ENCODE results near the gene CAVIN3.

CAVIN3 gene, protein sequence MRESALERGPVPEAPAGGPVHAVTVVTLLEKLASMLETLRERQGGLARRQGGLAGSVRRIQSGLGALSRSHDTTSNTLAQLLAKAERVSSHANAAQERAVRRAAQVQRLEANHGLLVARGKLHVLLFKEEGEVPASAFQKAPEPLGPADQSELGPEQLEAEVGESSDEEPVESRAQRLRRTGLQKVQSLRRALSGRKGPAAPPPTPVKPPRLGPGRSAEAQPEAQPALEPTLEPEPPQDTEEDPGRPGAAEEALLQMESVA

DNA sequence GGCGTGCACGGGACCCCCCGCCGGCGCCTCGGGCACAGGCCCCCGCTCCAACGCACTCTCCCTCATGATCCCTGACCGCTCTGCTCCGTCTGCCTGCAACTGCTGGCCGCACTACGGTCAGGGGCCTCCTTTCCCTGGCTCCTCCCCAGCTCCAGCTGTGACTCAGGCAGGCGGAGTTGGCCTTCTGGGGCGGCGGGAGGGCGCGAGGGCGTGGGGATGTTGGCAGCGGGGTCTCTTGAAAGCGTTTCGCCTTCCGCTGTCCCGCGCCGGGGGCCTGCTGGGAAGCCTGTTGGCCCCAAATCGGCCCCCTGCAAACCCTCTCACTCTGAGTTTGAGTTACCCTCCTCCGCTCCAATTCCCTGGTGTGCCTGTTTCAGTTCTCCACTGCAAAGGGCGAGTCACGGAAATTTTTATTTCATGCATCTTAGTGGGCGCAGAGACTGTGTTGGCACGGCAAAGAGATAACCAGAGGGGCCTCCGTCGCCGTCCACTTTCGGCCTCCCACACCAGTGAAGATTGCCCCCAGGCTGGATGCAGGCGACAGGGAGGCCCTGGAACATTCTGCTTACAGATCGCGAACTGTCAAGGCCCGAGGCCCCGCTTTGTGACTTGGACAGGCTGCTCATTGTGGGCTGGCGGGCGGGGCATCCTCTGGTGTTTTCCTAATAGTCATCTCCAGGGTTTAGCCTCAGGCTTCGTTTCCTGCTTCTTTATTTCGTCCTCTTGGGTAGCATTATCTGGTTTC lies at the start of gene CAVIN3:
CAVIN3 (minus strand) TSS at position 91 of the 745 bp plus-strand sequence; CDS start at position 66, 25 bp downstream.
- peak; percentile 83 for DNase-seq (ENCODE audit: low read depth, low spot score)

DNA sequence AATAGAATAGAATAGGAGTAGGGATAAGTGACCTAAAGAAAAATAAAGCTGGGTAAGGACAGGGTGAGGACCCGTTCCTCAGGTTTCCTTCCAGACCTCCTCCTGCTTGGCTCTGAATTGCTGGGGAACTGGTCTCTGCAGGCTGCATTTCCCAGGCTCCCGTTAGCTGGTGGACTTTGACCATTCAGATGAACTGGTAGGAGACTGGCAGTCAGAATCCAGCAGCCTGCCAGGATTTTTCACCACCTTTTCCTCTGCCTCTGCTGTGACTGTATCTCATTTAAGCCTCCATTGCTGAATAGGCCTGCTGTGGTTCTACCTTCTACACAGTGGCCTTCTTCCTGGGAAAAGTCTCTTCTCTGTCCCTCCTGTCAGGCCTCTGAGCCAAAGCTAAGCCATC lies 45.4 kb upstream of the CAVIN3 start:
- DNase-seq (ENCODE audit: low read depth, low spot score) = no peak

DNA sequence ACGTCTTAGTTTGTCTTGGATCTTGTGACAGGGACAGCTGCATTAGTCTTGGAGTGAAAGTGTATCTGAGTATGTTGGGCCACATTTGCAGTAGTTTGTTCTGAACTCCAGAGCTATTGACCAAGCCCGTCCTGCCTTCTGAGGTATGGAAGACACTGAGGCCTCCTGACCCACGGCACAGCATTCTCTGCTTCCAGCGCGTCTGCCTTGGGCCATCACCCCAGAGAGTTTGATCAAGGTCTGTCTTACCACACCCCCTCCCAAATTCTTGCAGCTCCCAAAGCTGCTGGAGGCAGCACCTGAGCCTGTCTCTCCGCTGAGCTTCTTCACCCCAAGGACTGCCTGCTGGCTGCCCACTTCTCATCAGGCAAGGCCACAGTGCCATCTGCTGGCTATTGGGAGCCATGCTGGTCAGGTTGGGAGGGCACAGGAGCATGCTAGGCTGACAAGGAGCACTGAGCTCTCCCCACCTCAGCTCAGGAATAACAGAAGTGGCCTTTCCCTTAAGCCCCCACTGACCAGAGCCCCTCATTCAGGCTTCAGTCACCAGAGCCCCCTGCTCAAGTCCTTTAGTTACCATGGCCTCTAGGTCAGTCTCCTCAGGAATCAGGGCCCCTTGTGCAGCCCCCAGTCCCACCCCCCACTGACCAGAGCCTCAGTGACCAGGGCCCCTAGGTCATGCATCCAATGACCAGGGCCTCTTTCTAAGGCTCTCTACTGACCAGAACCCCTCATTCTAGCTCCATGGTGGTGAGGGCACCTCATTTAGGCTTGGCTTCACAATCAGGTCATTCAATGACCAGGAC lies 42.8 kb upstream of the CAVIN3 start:
- peak; percentile 87 for DNase-seq (ENCODE audit: low read depth, low spot score)

DNA sequence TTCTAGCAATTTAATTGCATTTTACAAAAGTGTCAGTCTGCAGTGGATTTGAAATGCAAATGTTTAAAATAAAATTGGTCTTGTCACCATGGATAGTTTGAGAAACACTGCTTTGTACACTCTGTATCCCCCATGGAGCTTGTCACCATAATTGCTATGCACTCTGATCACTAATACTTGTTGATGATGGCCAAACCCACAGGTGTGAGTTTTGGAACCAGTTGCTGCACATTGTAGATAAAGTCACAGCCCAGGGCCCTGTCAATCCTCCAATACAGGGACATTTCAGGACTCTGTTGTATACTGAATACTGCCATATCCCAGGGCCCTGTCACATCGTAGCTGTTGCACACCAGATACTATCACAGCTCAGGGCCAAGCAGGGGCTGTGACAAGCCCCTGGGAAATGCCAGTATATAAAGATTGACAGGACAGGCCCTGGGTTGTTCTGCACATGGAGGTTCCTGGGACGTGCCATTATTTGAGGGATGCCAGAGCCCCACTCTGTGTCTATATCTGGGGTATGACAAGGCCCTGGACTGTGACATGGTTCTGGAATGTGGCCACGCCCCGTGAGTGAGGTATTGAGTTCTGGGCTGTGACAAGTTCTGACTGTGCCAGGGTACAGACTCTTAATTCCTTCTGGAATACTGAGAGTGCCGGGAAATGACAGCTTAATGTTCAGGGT lies 42.0 kb upstream of the CAVIN3 start:
- DNase-seq (ENCODE audit: low read depth, low spot score) = no peak

DNA sequence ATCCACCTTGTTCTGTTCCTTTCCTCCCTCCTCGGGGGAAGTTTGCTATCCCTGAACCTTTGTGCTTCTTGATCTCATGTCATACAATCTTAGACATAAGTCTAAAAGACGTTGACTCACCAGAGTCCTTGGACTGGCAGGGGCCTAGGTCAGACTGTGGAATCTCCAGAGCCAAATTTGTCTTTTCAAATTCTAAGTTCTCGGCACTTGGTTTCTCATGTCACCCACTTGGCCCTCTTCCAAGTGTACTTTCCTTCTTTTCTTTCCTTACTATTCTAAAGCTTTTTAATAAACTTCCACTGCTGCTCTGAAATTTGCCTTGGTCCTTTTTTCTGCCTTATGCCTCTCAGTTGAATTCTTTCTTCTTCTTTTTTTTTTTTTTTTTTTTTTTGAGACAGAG lies 39.9 kb upstream of the CAVIN3 start:
- DNase-seq (ENCODE audit: low read depth, low spot score) = no peak

DNA sequence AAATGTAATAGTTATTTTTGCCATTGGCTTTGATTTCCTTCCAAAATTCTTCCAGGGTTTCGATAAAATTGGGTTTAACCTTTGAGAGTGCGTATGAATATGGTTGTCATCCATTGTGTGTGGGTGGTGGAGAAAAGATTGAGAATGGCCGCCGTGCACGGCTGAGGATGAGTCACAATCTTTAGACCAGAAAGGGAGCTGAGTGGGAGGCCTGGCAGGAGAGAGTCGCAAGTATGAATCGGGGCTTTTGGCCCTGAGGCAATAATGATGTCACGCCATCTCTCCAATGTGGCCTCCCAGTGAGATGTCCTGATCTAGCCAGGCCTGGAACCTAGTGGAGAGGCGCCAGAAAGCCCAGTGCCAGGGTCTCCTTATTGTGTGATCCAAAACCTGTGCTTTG lies 36.9 kb upstream of the CAVIN3 start:
- peak; percentile 80 for DNase-seq (ENCODE audit: low read depth, low spot score)

DNA sequence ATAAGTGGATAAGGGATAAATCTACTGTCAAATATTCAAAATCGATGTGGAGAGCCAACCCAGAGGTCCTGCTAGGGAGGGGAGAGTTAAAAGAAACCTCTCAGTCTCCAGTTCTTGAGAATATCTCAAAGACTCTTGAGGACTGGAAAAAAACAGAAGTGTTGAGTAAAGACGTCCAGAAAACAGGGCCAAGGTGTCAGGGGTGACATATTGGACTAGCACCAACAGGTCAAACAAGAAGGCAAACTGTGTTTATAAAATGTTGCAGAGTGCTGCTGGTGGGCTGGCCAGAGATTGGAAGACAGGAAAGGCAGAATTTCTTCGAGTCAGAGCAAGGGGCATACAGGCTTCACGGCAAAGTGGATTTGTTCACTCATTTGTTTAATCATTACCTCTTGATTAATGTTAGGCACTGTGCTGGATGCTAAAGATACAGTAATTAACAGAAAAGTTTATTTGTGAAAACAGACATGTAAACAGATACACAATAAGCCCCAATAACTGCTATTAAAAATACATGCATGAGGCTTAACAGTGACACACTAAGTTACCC lies 36.3 kb upstream of the CAVIN3 start:
- DNase-seq (ENCODE audit: low read depth, low spot score) = no peak

DNA sequence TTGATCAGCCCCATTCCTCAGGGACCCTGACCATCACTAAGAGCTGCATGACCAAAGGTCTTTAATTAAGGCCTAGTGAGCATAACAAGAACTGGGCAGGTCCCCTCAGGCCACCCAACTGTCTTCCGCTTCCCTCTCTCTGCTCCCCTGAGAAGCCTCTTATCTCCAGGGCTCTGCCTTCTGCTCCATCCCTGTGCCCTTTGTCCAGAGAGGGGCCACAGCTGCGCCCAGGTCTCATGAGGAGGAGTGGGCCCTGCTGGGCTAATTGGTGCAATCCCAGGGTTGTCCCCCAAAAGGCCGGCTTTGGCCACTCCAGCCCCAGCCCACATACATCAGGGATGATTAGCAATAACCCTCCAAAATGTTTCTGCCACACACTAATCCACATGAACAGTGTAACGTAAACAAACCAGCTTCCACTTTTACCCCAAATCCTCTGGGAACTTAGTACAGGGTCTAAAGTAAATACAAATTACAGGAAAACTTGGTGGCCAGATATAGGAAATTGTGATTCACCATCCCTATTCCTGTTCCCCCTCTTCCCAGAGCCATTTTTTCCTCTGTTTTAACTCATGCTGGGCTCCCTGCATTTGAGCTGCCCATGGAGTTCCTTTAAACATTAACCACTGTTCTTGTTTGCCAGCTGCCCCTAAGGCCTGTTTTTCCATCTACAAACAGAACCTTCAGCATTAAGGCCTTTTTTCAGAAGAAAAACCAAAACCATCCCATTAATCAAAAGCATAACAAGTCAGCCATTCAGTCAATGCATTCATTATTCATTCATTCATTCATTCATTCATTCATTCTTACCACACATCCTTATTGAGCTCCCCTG lies 34.6 kb upstream of the CAVIN3 start:
- no peak for DNase-seq (ENCODE audit: low read depth, low spot score)

DNA sequence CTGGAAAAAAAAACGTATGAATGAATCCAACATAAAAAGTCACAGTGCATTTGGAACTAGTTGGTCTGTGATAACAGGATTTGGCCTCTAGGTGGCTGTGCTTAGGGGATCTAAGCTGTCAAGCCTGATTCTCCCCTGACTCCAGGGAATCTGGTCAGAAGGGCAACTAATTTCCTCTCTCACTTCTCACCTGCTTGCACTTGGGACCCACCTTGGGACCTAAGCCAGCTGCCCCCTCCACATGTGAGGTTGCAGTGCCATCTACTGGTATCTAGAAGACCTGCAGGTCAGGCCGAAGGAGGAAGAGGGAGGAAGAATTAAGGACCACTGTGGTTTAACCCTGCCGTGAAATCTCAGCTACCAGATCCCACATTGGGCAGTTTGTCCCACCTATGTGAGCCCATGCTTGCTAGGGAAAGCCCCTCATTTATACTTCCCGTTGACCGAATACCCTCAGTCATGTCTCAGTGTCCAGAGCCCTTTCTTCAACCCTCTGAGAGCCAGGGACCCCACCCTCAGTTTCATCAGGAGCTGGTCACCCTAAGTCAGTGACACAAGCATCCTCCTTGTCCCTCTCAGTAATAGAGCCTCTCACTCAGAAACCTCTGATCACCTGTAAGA lies 33.2 kb upstream of the CAVIN3 start:
- DNase-seq (ENCODE audit: low read depth, low spot score) = peak; percentile 70

DNA sequence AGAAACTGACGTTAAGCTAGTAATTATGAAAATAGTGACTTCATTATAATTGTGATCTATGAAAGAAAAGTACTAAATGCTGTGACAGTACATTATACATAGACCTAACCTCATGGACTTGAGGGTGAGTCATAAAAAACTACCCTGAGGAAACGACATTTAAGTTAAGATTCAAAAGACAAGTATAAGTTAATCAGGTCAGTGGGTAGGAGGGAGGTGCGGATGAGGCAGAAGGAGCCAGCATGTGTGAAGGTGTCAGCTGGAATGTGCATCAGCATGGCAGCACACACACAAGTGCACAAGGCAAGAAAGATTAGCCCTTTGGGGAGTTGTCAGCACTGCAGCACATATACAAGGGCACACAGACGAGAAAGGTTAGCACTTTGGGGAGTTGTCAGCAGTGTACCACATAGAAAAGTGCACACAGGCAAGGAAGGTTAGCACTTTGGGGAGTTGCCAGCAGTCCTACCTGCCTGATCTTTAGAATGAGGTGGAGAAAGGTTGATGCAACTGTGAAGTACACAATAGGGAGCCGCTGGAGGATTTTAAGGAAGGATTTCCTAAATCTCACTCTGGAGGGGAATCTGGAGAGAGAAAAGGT lies 31.6 kb upstream of the CAVIN3 start:
- no peak for DNase-seq (ENCODE audit: low read depth, low spot score)

DNA sequence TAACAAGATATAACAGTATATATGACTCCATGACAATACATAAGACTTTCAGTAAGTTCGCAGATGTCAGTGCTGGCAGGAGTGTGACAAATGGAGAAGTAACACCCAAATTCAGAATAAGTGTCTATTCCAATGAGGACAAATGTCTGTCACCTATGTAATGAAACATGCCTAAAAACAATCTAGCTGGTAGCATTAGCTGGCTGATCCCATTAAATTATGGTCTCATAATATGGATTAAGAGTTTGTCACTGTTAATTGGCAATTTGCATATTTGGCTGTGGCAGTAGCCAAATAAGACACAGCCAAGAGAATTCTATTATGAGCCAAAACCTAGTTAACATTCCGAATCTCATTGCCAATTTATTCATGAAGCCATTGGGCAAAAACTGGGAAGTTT lies 30.2 kb upstream of the CAVIN3 start:
- DNase-seq (ENCODE audit: low read depth, low spot score) = no peak

DNA sequence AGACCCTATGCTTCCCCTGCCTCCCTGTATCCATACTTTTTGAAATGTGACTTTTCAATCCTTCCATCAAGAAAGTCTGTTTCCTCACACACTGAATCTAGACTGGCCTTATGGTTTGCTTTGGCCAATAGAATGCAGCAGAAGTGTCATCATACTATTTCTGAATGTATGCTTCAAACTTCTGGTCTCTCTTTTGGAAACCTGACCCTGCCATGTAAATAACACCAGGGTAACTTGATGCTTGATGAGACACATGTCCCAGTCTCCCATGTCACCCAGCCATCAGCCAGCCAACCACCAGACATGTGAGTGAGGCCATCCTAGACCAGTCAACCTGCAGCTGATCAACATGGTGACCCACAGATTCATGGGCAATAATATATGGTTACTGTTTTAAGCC lies 29.7 kb upstream of the CAVIN3 start:
- DNase-seq (ENCODE audit: low read depth, low spot score) = no peak

DNA sequence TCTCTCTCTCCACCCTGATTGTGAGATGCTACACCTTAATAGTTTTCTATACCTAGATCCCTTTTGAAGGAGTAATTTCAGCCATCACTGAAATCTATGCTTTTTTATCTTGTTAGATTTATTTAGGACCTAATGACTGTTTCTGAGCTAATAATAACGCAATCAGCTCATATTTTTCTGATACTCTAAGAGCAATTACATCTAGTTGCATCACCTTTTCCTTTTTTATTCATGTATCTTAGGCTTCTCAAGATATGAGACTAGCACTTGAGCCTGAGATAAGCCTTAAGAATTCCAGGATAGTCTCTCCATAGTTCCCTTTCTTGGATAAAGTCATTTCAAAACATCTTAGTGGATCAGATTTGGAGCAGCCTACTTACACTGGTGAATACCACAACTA lies 25.1 kb upstream of the CAVIN3 start:
- DNase-seq (ENCODE audit: low read depth, low spot score) = no peak

DNA sequence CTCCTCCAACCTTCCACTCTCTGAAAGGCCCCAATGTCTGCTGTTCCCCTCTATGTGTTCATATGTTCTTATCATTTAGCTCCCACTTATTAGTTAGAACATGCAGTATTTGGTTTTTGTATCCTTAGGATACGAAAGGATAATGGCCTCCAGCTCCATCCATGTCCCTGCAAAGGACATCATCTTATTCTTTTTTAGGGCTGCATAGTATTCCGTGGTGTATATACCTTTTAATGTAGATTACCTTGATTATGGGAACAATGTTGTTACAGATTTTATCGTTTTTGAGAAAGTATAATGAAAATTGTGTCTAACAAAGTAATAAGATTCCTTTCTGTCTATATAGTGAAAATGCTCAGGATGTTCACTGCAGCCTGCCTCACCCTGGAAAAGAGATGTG lies 16.0 kb upstream of the CAVIN3 start:
- no peak for DNase-seq (ENCODE audit: low read depth, low spot score)

DNA sequence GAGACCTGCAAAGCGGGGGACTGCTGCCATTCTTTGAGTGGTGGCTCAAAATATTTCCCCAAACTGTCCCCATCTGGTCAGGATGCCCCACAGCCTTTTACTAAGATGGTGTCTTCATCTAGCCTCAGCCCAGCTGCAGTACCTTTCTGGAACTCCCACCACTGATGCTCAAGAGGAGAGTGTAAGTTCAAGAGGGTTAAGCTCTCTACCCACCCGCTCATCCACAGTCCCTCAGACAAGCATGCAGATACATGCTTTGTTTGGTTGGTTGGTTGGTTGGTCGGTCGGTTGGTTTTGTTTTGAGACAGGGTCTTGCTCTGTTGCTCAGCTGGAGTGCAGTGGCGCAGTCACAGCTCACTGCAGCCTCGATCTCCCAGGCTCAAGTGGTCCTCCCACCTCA lies 14.5 kb upstream of the CAVIN3 start:
- DNase-seq (ENCODE audit: low read depth, low spot score) = no peak

DNA sequence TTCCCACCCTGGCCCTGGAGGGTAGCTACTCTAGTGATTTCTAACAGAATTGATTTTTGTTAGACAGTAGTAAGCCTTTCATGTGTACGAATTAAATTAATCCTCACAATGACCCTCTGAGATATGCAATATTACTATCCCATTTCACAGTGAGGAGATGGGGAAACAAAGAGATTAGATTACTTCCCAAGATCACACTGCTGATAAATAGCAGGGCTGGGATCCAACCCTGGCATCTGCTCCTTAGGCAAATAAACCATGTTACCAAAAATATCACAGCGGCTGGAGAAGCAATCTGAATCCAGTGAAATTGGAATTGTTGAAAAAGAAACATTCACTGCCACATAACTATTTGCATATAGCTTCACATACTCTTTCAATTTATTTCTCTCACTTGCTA lies 12.8 kb upstream of the CAVIN3 start:
- DNase-seq (ENCODE audit: low read depth, low spot score) = no peak

DNA sequence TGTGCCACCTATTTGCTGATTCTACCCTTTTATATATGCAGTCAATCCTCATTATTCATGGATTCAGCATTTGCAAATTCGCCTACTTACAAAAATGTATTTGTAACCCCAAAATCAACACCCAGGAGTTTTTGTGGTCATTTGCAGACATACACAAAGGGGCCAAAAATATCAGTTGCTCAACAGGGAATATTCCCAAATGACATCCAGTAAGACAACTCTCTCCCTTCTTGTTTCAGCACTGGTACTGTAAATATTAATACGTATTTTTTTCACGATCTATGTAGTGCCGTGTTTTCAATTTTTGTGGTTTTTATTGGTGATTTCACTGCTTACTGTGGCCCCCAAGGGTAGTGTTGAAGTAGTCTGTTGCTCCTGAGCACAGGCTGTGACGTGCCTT lies 11.8 kb upstream of the CAVIN3 start:
- no peak for DNase-seq (ENCODE audit: low read depth, low spot score)

DNA sequence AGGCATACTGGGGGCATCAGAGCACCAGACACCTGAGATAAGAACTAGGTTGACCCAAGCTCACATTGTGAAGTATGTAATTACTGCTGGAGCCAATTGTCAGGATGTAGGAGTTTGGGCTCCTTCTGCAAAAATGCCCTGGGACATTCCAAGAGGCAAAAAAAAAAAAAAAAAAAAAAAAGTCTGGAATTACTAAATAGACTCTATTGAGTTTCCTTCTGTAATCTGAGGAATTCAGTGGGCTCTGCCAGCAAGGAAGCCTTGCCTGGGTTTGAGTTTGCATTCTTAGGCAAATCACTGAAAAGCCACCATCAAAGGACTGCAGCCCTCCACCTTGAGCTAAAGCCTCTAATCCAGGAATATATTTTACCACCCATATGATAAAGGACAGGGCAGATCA lies 8.0 kb upstream of the CAVIN3 start:
- DNase-seq (ENCODE audit: low read depth, low spot score) = peak; percentile 78

DNA sequence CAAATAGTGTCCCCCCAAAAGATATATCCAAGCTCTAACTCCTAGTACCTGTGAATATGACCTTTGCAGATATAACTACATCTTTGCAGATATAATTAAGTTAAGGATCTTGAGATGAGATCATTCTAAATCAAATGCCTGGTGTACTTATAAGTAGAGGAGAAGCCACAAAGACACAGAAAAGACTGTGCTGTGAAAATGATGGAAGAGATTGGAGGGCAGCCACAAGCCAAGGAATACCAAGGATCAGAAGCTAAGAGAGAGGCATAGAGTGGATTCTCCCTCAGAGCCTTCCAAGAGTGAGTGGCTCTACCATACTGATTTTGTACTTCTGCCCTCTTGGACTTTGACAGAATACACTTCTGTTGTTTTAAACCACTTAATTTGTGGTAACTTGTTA lies 7.5 kb upstream of the CAVIN3 start:
- peak; percentile 40 for DNase-seq (ENCODE audit: low read depth, low spot score)

DNA sequence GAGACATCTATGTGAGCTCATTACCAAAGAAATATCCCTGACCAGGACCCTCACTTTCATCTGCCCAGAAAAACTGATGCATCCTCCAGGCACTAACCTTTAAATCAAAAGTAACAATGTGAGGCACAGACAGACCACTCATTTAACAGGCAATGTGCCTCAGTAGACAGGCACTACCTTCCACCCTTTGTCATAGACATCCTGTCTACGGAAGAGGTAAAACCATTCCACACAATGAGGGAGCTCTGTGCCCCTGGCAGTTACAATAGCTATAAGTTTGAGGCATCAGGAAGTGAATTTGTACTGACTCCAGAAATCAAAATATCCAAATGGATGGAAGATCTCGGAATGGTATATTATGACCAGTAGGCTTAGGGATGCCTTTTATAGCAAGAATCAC lies 6.7 kb upstream of the CAVIN3 start:
- no peak for DNase-seq (ENCODE audit: low read depth, low spot score)
